RKO (cell line): ENCODE results near the gene GPR183.

Experiments
- DNase-seq: peaks from one replicate; pipeline ENCODE4 v3.0.0-alpha.2; 2016; ENCODE audit warnings: low spot score

The GPR183 gene, protein sequence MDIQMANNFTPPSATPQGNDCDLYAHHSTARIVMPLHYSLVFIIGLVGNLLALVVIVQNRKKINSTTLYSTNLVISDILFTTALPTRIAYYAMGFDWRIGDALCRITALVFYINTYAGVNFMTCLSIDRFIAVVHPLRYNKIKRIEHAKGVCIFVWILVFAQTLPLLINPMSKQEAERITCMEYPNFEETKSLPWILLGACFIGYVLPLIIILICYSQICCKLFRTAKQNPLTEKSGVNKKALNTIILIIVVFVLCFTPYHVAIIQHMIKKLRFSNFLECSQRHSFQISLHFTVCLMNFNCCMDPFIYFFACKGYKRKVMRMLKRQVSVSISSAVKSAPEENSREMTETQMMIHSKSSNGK

DNA sequence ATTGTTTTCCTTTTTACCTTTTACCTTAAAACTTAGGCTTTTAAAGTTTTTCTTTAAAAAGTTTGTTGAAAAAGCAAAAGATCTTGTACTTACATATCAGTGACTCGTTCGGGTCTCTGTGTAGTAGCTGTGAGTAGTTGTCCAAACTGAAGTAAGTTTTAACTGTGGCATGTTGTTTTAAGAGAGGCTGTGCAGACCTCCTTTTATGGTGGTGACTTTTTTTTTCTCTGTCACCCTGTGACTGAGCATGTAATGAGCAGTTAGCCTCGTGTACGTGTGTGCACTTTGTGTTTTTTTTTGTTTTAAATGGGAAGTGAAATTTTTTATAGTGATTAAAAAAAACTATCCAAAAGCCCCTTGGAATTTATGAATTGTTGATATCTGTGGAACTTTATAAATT is at the start of gene GPR183:
TSS of gene GPR183 (minus strand) at position 153 of the 400 bp plus-strand sequence. CDS start 11,254 bp downstream, outside the sequence.
- DNase-seq: no peak

DNA sequence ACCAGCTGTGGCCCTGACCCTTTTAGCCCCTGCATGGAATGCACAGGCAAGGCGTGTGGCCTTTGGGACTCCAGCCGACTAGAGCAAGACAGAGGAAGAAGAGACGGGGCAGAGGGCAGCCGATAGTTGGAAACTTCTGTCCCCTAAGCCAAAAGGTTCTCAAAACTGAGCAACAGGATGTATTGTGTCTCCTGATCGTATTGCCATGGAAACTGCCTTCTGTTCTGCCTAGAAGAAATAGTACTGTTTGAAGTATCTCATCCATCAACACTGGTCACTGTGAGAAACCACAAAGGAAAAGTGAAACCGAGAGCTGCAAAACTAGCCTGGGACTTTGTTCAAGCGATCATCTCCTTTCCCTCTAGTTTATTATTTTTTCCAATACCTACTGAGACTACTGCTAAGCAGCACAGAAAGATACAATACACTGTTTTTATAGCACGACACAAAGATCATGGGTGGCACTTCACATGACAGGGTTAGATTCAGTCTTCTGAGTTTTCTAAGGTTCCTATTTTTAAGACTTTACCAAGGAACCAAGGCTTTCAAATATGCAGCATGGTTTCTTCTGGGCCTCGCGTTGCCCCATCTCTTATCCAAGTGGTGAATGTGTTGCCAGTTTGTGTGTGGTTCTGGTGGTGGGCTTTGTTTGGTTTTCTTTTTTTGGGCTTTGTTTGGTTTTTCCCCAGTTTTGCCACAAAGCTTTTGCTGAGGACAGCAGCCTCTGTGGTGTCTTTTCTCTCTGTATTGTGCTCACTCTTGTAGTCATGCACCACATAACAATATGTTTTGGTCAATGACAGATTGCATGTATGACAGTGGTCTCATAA is 49.3 kb upstream of the GPR183 start:
- DNase-seq: no peak

DNA sequence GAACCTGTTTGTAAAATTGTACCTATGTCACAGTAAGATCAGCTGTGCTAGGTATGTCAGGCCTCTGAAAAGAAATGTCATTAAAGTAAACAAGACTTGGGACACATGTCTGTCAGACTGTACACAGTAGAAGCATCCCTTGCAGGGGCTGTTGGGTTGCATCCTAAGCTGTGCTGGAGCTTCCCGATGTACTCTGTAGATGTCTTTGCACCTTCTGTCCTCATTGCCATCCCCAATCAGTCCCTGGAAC is 48.7 kb upstream of the GPR183 start:
- DNase-seq: no peak

DNA sequence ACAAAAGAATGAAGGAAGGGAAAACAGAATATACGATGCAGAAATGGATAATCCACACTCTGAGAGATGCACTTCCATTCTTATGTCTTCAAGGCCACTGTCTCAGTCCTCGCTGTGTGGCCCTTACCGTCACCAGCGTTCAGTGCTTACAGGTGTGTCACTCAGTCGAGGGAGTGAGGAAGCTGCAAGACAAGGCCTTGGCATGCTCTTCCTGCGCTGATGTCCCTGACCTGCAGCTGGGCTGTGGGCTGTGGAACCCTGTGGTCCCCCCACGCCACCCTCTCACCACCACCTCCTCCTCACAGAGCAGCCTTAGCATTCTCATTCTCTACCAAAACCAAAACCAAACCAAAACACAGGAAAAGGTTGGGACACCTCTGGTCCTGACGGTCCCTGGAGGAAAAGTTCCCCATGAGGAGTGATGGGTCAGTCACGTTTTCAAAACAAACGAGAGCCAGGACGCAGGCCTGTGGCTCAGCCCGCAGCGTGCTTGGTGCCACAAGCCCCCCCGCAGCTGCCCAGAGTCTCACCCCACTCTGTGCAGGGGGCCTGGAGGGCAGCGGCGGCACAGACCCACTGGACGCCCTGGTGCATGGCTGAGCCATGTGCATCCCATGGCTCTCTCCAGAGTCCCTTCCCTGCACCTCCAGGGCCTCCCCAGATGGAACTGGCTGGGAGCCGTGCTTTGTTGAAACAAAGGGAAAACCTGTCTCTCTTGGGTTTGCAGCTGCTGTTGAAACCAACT is 48.2 kb upstream of the GPR183 start:
- DNase-seq: no peak

DNA sequence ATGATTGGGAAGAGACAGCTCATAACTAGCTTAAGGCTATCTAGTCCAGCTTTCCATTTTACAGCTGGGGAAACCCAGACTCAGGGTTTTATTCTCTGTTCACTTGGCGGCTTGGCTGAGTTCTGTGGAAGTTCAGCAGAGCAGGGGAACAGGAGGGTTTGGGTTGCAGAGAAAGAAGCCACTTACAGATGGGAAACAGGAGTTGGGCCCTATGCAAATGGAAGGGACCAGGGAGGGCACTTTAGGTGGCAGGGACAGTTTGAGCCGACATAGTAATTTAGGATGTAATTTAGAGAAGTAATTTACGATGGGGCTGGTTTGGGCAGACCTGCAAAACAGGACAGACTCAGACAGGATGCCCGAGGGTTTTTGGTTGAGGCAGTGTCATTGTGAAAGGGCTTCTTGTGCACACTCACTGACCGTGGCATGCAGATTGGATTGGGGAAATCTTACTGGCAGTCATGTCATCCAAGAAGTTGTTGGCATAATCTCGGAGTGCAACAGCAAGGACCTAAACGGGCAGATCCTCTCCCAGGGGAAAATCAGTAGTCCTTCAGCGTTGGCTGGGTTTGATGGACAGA is 47.3 kb upstream of the GPR183 start:
- no peak for DNase-seq

DNA sequence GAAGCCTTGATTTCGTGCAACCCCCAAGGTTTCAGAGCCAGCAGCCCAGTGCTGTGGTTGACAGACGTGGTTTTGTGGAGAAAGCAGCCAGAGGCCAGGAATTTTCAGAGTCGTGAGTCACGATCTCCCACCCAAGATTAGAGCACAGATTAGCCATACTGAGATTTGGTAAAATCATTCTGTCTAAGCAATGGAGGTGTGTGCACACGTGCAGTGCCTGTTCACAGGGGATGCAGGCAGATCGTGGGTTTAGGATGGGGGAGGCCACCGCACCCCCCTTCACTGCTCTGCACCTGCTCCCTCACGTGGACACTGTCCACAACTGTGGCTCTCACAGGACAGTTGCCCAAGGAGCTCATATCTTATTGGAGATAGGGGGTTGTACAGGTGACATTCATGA is 46.6 kb upstream of the GPR183 start:
- DNase-seq: no peak

DNA sequence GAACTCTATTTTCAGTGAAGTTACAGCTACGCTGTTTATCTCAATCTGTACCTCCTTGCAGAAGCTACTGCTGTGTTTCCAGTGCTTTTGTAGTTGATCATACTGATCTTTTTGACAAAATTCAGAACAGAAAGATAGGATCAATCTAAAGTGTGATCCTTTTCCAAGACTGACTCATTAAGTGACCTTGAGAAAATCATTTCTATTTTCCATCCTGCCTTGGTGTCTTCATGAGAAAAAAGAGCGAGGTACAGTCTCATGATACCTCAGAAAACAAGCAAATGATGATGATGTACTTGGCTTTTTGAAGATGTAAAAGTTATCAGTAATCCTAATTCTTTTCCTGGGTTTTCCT is 46.0 kb upstream of the GPR183 start:
- no peak for DNase-seq

DNA sequence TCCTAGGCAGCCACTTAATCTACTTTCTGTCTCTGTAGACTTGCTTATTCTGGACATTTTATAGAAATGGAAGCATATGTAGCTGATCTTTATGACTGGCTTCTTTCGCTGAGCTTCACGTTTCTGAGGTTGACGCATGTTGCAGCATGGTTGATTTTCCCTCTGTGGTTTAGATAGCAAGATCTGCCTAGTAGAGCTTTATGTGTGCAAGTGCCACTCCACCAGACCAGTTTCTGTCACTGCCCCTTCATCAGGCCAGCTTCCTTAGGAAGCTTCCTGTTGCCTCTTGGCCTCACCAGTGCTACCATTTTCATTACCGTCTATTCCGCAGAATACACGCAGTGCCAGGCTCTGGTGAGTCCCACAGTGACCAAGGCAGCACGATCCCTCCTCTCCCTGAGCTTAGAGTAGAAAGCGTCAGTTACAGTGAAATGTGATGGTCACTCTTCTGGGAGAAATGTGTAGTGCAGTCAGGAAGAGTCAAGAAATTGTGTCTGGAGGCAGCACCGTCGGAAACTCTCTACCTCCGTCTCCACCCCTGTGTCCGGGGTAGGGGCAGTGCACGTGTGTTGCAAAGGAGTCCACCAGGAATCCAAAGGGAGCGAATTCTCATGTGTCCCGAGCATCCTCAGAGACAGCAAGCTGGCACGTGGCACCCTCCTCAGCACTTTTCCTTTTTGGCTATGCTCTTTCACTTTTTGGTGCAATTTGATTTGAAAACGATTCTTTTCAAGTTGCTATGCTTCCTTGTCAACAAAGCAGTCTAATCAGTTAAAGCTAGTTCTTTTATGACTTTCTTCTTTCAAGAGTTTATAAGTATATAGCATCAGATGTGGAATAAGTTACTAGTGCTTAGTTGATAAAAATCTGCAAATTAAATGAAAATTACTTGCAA is 45.4 kb upstream of the GPR183 start:
- DNase-seq: no peak

DNA sequence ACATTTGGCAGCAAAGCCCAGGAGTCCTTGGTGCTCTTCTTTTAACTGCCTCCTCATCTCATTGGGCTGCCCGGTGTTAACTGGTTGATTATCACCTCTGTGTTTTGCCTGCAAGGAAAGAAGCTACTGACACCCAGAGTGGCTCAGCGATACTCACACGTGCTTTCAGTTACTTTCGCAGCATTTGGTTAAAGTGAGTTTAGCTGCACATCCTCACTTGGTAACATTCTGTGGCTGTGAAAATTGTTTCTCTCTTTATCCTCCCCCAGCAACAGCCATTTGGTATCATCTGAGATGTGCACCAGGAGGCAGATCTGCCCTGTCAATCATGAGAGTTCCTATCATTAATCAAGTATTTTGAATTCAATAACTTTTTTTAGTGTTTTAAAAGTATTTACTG is 44.6 kb upstream of the GPR183 start:
- DNase-seq: no peak

DNA sequence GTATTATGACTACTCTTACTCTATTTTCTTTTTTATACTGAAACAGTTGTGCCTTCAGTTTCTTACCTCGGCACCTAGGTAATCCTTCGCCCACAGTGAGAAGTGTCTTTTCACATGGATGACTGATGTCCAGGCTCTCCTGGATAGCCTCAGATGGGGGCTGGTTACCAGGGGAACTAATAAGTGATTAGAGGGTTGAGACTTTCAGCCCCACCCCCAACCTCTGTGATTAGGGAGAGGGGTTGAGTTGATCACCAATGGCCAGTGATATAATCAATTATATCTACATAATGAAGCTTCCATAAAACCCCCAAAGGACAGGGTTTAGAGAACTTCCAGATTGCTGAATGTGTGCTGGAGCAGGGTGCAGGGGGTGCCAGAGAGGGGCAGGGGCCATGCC is 43.0 kb upstream of the GPR183 start:
- no peak for DNase-seq

DNA sequence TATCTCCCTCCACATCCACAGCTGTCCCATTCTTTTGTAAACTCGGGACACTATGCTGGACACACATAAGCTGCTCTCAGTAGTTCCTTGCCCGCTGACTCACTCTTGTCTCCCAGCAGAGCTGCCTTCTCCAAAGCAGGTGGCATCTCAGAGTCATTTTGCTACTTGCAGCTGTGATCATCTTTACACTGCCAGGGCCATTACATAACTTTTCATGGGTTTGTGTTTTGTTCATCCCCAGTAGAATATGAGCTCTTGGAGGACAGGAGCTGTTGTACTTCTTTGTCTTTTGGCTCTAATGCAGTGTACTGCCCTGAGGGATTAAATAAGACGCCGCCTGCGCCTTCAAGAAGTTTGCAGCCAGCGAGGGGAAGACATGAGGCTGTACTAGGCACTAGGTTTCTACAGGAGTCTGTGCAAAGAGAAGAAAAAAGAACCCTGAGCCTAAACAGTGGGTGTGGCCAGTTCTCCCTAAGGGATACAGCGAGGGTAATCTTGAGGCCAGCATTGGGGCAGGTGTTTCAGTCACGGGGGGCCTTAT is 40.8 kb upstream of the GPR183 start:
- no peak for DNase-seq

DNA sequence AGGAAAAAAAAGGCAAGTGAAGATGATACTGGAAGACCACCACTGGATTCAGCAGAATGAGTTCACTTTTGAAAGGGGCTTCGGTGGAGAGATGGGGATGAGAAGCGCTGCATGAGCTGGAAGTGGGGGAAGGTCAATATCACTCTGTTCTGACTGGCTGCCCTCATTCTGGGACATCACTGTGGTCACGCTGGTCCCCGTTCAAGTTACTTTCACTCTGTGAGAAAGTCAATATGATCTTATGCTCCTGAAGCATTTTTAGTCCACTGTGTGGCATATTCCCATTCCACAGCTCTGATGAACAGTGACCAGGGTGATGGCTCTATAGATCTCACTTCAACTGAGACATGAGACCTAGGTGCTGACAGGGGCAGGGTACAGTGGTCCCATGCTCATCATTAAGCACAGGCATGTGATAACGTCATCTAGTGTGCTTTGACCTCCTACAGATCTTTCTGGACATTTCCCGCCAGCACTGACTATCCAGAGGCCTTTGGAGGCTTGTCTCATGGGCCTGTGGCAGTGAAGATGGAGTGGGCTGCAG is 40.2 kb upstream of the GPR183 start:
- DNase-seq: no peak

DNA sequence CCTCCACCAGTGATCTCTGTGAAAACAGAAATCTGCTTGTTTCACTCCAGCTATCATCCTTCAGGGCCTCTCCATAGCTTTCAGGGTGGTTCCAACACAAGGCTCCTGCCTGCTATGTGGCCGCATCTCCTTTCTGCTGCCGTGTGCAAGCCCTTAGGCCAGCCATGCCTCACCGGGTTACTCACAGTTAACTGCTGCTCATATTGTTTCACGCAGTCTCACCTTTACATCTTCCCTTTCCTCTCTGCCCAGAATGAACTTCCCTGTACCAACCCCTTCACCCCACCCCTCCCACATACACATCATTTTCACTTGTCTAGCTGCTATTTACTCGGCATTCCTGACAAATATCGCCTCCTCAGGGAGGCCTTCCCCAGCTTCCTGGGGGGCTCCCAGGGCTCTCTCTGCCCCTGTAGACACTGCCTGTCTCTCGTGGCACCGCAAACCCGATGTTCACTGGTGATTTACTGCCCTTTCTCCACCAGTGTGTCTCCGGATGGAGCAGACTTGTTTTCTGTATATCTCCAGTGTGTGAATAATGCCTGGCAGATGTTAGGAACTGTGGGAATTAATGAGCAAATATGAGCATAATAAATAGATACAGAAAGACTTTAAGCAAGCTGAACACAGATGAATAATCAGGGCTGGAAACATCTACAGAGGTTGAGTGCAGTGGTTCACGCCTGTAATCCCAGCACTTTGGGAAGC is 39.3 kb upstream of the GPR183 start:
- DNase-seq: no peak

DNA sequence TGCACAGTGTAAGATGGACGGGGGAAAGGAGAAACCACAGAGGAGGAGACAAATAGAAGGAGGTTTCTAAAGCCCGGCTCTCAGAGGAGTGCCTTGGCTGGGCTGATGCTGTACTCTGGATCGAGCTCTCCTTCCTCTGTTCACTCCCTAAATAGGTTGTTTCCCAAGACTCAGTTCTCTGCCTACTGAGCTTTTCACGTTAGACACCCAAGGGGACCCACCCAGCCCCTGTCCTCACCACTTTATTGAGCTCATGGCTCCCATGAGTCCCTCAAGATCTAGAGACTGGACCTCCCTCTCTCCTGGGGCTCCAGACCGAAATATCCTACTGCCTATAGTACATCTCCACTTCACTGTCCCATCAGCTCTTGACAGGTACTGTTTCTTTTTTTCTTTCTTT is 38.1 kb upstream of the GPR183 start:
- DNase-seq: no peak

DNA sequence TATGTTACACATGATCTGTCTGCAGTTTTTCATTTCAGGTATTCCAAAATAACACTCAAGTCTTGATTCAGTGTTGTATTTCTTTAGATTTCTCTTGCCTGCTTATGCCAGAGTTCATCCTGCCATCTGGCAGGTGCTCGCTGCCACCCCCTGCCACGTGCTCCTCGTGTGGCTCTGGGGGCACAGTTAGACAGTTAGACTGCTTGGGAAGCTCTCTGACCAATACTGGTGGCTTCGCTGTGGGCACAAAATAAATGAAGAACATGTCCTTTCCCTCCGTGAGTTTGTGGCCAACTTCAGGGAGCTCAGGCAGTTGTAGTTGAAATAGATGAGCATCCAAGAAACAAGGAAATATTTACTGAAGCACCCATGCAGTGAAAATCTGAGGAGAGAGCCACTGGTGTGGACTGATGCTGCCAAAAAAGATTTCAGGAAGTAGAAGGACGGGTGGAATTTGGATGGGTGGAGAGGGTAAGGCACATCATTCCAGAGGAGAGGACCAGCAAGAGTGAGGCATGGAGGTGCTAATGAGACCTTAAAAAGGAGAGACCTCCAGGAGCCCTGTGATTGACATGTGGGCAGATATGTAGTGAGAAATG is 37.5 kb upstream of the GPR183 start:
- no peak for DNase-seq

DNA sequence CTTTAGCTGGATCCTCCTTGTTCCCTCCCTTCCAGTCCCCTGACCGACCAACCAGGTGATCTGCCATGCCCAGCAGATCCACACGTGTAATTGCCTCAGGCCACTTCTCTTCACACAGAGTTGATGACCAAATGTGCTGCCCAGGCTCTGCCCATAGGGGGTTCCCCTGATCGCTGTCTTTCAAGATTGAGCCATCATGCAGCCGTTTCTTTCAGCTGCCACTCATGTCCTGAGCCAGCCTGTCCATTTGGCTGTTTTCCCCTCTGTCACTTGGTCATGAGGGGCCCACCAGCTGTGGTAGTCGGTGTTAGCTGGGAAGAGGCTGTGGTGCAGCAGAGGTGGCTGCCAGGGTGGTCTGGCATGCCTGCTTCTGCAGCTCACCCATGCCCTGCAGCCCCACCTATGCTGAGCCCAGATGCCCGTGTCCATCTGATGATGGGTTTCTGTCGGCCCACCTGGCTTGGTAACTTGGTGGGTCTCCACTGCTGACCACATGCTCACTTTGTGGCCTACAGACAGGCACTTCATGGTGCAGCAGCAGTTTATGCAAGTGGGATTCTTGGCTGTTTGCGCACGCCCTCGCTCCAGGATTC is 35.6 kb upstream of the GPR183 start:
- DNase-seq: no peak

DNA sequence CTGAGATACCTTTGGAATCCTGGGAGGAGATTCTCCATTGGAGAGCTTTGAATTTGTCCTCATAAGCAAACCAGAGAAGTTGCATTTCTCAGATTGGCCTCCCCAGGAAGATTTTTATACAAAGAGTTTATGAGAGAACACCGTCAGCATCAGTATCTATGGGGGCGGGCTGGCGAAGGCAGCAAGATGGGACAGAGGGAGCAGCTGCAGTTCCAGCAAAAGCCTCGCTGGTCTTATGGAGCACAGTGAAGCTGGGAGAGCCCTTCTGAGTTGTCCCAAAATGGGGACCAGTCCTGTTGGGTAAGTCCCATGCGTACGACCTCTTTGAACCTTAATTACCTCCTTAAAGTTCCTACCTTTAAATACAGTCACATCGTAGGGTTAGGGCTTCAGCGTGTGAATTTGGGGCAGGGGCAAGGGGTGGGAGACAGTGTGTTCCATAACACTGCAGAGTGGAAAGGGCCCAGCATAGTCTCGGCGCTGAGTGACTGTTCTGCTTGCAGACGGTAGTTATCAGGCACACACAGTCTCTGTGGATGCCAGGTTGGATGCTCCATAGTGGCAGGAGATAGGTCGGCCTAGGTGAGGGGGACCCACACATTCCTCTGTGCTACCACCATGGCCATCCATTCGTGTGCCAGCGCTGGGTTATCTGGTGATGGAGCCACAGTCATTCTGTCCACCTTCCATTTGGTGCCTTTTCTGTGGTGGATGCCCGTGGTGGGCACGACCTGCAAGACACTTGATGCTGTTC is 34.9 kb upstream of the GPR183 start:
- DNase-seq: no peak

DNA sequence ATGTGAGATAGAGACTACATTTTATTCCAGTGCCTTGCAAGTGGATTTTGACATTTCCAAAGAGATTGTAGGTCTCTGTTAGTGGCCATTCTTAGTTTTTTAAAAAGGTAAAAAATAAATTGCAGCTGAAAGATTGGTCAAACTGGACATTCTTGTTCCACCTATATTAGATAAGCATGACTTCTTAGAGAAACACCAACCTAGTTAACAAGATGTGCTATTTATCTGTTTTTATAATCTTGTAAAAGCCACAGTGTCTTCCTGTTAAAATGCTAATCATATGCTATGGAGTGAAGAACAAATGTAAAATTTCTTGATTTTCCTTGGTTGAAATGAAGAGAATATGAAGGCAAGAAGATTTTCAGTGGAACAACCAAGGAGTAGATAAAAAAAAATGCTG is 33.4 kb upstream of the GPR183 start:
- DNase-seq: no peak
